ENCODE results near the gene MARCHF6. TPM values are rescaled to one million over a fixed set of nuclear protein-coding genes. Genes with fewer than 3 reads are reported as not detected.
A peak's percentile ranks its signal among the peaks of the same experiment; 100 is the strongest.

The MARCHF6 gene
- total and polyA plus RNA-seq, 2 experiments from 2014 or later, result 70.8 to 77.5 TPM

- TF ChIP-seq, protein P1, sequence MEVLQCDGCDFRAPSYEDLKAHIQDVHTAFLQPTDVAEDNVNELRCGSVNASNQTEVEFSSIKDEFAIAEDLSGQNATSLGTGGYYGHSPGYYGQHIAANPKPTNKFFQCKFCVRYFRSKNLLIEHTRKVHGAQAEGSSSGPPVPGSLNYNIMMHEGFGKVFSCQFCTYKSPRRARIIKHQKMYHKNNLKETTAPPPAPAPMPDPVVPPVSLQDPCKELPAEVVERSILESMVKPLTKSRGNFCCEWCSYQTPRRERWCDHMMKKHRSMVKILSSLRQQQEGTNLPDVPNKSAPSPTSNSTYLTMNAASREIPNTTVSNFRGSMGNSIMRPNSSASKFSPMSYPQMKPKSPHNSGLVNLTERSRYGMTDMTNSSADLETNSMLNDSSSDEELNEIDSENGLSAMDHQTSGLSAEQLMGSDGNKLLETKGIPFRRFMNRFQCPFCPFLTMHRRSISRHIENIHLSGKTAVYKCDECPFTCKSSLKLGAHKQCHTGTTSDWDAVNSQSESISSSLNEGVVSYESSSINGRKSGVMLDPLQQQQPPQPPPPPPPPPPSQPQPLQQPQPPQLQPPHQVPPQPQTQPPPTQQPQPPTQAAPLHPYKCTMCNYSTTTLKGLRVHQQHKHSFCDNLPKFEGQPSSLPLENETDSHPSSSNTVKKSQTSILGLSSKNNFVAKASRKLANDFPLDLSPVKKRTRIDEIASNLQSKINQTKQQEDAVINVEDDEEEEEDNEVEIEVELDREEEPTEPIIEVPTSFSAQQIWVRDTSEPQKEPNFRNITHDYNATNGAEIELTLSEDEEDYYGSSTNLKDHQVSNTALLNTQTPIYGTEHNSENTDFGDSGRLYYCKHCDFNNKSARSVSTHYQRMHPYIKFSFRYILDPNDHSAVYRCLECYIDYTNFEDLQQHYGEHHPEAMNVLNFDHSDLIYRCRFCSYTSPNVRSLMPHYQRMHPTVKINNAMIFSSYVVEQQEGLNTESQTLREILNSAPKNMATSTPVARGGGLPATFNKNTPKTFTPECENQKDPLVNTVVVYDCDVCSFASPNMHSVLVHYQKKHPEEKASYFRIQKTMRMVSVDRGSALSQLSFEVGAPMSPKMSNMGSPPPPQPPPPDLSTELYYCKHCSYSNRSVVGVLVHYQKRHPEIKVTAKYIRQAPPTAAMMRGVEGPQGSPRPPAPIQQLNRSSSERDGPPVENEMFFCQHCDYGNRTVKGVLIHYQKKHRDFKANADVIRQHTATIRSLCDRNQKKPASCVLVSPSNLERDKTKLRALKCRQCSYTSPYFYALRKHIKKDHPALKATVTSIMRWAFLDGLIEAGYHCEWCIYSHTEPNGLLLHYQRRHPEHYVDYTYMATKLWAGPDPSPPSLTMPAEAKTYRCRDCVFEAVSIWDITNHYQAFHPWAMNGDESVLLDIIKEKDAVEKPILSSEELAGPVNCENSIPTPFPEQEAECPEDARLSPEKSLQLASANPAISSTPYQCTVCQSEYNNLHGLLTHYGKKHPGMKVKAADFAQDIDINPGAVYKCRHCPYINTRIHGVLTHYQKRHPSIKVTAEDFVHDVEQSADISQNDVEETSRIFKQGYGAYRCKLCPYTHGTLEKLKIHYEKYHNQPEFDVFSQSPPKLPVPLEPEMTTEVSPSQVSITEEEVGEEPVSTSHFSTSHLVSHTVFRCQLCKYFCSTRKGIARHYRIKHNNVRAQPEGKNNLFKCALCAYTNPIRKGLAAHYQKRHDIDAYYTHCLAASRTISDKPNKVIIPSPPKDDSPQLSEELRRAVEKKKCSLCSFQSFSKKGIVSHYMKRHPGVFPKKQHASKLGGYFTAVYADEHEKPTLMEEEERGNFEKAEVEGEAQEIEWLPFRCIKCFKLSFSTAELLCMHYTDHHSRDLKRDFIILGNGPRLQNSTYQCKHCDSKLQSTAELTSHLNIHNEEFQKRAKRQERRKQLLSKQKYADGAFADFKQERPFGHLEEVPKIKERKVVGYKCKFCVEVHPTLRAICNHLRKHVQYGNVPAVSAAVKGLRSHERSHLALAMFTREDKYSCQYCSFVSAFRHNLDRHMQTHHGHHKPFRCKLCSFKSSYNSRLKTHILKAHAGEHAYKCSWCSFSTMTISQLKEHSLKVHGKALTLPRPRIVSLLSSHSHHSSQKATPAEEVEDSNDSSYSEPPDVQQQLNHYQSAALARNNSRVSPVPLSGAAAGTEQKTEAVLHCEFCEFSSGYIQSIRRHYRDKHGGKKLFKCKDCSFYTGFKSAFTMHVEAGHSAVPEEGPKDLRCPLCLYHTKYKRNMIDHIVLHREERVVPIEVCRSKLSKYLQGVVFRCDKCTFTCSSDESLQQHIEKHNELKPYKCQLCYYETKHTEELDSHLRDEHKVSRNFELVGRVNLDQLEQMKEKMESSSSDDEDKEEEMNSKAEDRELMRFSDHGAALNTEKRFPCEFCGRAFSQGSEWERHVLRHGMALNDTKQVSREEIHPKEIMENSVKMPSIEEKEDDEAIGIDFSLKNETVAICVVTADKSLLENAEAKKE (CRISPR knock-in tag; IDR thresholded peaks at IDR 0.05), result no peak
- TF ChIP-seq STAT1 (IDR thresholded peaks at IDR 0.05; ENCODE audit: unreplicated experiment) (no peak), NANOG (IDR thresholded peaks at IDR 0.05; ENCODE audit: borderline replicate concordance) (no peak), CTCF (conservative IDR thresholded peaks at IDR 0.05; ENCODE audit: low read depth in 2 of 2) (no peak), POLR2AphosphoS5 (IDR thresholded peaks at IDR 0.05; ENCODE audit: low read depth) (no peak)
Measured at GRCh38 chr5:10303699-10304170, 49.8 kb upstream of the MARCHF6 start (continued).

DNA sequence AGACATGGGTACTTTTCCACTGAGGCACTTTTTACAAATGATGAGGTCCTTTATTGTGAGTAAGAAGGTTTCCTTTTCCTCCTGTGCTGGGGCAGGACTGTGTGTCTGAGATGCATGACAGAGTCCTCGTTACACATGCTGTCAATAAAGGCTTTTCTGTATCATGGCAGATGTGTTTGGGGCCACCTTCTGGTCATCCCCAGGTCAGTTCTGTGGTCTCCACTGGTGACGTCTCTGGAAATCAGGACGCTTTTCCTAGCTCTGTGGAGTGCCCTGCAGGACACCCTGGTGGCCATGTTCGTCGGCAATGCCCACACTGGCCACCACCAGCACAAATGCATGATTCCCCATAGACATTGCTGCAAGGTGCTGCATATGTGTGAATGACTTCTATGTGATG is 48.6 kb upstream of the MARCHF6 start:
- Mint-ChIP-seq H3K27me3 (ENCODE audit: insufficient read depth, low read depth, poor library complexity) (peaks cover 12% of the 10 kb centered on the region), H3K27ac (no peak overlapping the region), H3K9me3 (peaks cover under 1% of the 10 kb centered on the region; the same call in 2 of the 3 replicates), H3K4me3 (no peak overlapping the region; the same call in 2 of the 3 replicates), H3K4me1 (peaks cover 20% of the 10 kb centered on the region), H3K36me3 (ENCODE audit: low read depth) (peaks cover 12% of the 10 kb centered on the region)
- H3K9me2 ChIP-seq (ENCODE audit: insufficient read depth), result no peaks in the 10 kb centered on the region
- peaks cover 13% of the 10 kb centered on the region for H3K79me2 ChIP-seq (replicated peaks; ENCODE audit: insufficient read depth)
- H3K4me2 ChIP-seq, result peak overlapping the region; percentile 32; the same call in 1 of the 2 replicates
- TF ChIP-seq STAT1 (IDR thresholded peaks at IDR 0.05; ENCODE audit: unreplicated experiment) (no peak), POLR2AphosphoS5 (IDR thresholded peaks at IDR 0.05; ENCODE audit: low read depth) (no peak), JUNB (IDR thresholded peaks at IDR 0.05; ENCODE audit: unreplicated experiment) (no peak), CTCF (conservative IDR thresholded peaks at IDR 0.05; ENCODE audit: low read depth in 2 of 2) (peak in 1 of 2 experiments; percentile 45; a peak in 2 of 4 replicates)
- H3K4me3 ChIP-seq, result no peak overlapping the region
- H3K4me1 ChIP-seq (ENCODE audit: insufficient read depth), result peaks cover 15% of the 10 kb centered on the region
- H3F3A ChIP-seq (replicated peaks; ENCODE audit: low read depth), result no peaks in the 10 kb centered on the region; the same call in 1 of the 2 replicates
- no peak for DNase-seq (ENCODE audit: low spot score)
- no peaks in the 10 kb centered on the region; the same call in 1 of the 2 replicates for H3K36me3 ChIP-seq (ENCODE audit: insufficient read depth)
- ATAC-seq, result no peak
- no peak overlapping the region for H2AFZ ChIP-seq
- H3K27me3 ChIP-seq (ENCODE audit: insufficient read depth), result peaks cover 8% of the 10 kb centered on the region
- H3K27ac ChIP-seq (ENCODE audit: low read depth), result no peak overlapping the region
- H4K20me1 ChIP-seq (replicated peaks; ENCODE audit: insufficient read depth), result peaks cover 6% of the 10 kb centered on the region; the same call in 1 of the 2 replicates

All from GM23338 (cell line).